DMS53 treated with DMSO at 0.1 percent for 48 hours (cell line): ENCODE data around the gene SLCO2A1.

ENCODE experiments used
- DNase-seq: peaks from one replicate; lab custom pipeline; 2025; ENCODE audit not compliant: unreplicated experiment; lab: John Stamatoyannopoulos, UW

SLCO2A1 gene

GRCh38 chr3:134061401-134061800, 31.7 kb upstream of the SLCO2A1 start:
- DNase-seq, result no peak

- DNase-seq, result no peak
Measured at GRCh38 chr3:134060561-134061385, 31.0 kb upstream of the SLCO2A1 start.

GRCh38 chr3:134059671-134060560, 30.2 kb upstream of the SLCO2A1 start:
- DNase-seq, result no peak

- DNase-seq, result no peak
Measured at GRCh38 chr3:134059035-134059601, 29.4 kb upstream of the SLCO2A1 start.

- no peak for DNase-seq
Measured at GRCh38 chr3:134057654-134058110, 28.0 kb upstream of the SLCO2A1 start.

GRCh38 chr3:134057006-134057653, 27.4 kb upstream of the SLCO2A1 start:
- no peak for DNase-seq

GRCh38 chr3:134056464-134056891, 26.8 kb upstream of the SLCO2A1 start:
- DNase-seq, result no peak

GRCh38 chr3:134055661-134056060, 25.9 kb upstream of the SLCO2A1 start:
- no peak for DNase-seq

- DNase-seq, result no peak
Measured at GRCh38 chr3:134054881-134055280, 25.2 kb upstream of the SLCO2A1 start.

GRCh38 chr3:134054231-134054630, 24.5 kb upstream of the SLCO2A1 start:
- no peak for DNase-seq

- DNase-seq, result no peak
Measured at GRCh38 chr3:134052370-134052769, 22.6 kb upstream of the SLCO2A1 start.

GRCh38 chr3:134049676-134050075, 20.0 kb upstream of the SLCO2A1 start:
- DNase-seq, result no peak

GRCh38 chr3:134048278-134048996, 18.7 kb upstream of the SLCO2A1 start:
- no peak for DNase-seq

GRCh38 chr3:134044459-134044858, 14.7 kb upstream of the SLCO2A1 start:
- no peak for DNase-seq

- DNase-seq, result no peak
Measured at GRCh38 chr3:134040066-134040465, 10.3 kb upstream of the SLCO2A1 start.

- DNase-seq, result no peak
Measured at GRCh38 chr3:134039161-134039862, 9.6 kb upstream of the SLCO2A1 start.

- no peak for DNase-seq
Measured at GRCh38 chr3:134038716-134039115, 9.0 kb upstream of the SLCO2A1 start.

GRCh38 chr3:134038071-134038491, 8.4 kb upstream of the SLCO2A1 start:
- no peak for DNase-seq

GRCh38 chr3:134037168-134037567, 7.4 kb upstream of the SLCO2A1 start:
- no peak for DNase-seq

GRCh38 chr3:134036291-134036690, 6.6 kb upstream of the SLCO2A1 start:
- no peak for DNase-seq
